GM12891 (cell line): ENCODE results near the gene PDS5A.
"Not testable (repeated sequence)": the region's sequence is repeated elsewhere in the genome, so short reads cannot be mapped to it uniquely, and the experiment has no call there.

ENCODE experiments used
- DNase-seq: peaks from one replicate; pipeline ENCODE4 v3.0.0; 2011; ENCODE audit warnings: low spot score; ENCODE audit not compliant: insufficient read length
- FAIRE-seq: peaks from 2 replicates; lab custom pipeline; 2011; peaks lifted over from hg19 to GRCh38; lab: Jason Lieb, UNC
- PAX5 ChIP-seq: IDR thresholded peaks from 2 replicates; pipeline ENCODE4 v1.6.1; 2011; ENCODE audit warnings: low read length, moderate library complexity, mild to moderate bottlenecking; ENCODE audit not compliant: insufficient read depth, severe bottlenecking
- POLR2A ChIP-seq: IDR thresholded peaks from 2 replicates; pipeline ENCODE4 v1.6.1; 2011; ENCODE audit warnings: low read depth, low read length, control low read depth
- POLR2AphosphoS5 ChIP-seq: IDR thresholded peaks from 2 replicates; pipeline ENCODE4 v1.6.1; 2011; ENCODE audit warnings: low read depth, low read length, control low read depth
- POU2F2 ChIP-seq: IDR thresholded peaks from 2 replicates; pipeline ENCODE4 v1.6.1; 2011; ENCODE audit warnings: low read depth, mild to moderate bottlenecking, control low read depth, low read length, moderate library complexity
- SPI1 ChIP-seq: IDR thresholded peaks from 2 replicates; pipeline ENCODE4 v1.6.1; 2011; ENCODE audit warnings: low read depth, low read length, control low read depth
- TAF1 ChIP-seq: IDR thresholded peaks from 2 replicates; pipeline ENCODE4 v1.6.1; 2011; ENCODE audit warnings: low read depth, low read length, control low read depth

The PDS5A gene

GRCh38 chr4:39855909-39856512, 121.7 kb downstream of the PDS5A start:
- DNase-seq: no peak
- TF ChIP-seq POLR2A (no peak), POLR2AphosphoS5 (no peak), TAF1 (no peak), PAX5 (no peak), SPI1 (no peak), POU2F2 (no peak)
- FAIRE-seq: no peak

DNA sequence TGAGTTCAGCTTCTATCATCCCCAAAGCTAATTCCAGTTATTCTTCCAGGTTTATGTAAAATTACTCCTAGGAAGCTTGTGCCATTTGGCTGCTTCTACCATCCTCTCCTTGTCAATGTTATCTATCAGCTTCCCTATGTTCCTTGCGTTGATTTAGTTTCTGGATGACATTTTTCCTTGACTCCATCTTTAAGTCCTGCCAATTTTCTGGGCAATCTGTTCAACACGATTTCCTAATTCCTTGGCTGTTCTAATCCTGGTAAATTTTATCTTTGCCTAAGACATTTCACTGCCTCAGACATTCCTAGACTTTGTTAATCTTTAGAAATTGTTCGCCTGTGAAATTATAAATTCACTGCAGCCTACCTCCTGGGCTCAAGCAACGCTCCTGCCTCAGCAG, 125.1 kb downstream of the PDS5A start:
- DNase-seq (no peak), FAIRE-seq (no peak)
- TF ChIP-seq TAF1 (no peak), PAX5 (no peak), POLR2A (no peak), SPI1 (no peak), POLR2AphosphoS5 (no peak), POU2F2 (no peak)

- FAIRE-seq: no peak
- no peak for TF ChIP-seq TAF1
- no peak for DNase-seq
Measured at GRCh38 chr4:39850727-39851126, 127.0 kb downstream of the PDS5A start.

GRCh38 chr4:39846705-39847104, 131.0 kb downstream of the PDS5A start:
- DNase-seq (no peak), FAIRE-seq (no peak)
- no peak for TF ChIP-seq PAX5

- TF ChIP-seq POLR2AphosphoS5: no peak
- TF ChIP-seq SPI1: no peak
- TF ChIP-seq TAF1: no peak
- no peak for TF ChIP-seq POLR2A
- TF ChIP-seq POU2F2: no peak
- no peak for TF ChIP-seq PAX5
- DNase-seq (no peak), FAIRE-seq (no peak)
Measured at GRCh38 chr4:39846120-39846519, 131.6 kb downstream of the PDS5A start.

- TF ChIP-seq SPI1 (no peak), POLR2A (no peak), POU2F2 (no peak), POLR2AphosphoS5 (no peak), PAX5 (no peak), TAF1 (no peak)
- DNase-seq: no peak
- no peak for FAIRE-seq
Measured at GRCh38 chr4:39841894-39842293, 135.8 kb downstream of the PDS5A start.

DNA sequence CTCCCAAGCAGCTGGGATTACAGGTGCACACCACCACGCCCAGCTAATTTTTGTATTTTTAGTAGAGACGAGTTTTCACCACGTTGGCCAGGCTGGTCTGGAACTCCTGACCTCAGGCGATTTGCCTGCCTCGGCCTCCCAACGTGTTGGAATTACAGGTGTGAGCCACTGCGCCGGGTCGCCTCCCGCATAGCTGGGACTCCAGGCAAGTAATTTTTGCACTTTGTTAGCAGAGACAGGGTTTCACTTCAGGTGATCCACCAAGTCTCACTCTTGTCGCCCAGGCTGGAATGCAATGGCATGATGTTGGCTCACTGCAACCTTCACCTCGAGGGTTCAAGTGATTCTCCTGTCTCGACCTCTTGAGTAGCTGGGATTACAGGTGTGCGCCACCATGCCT, 137.2 kb downstream of the PDS5A start:
- not testable (repeated sequence) for DNase-seq
- FAIRE-seq: peak; percentile 41

- FAIRE-seq (no peak), DNase-seq (no peak)
- TF ChIP-seq POLR2AphosphoS5 (no peak), POLR2A (no peak), TAF1 (no peak), PAX5 (no peak), SPI1 (no peak), POU2F2 (no peak)
Measured at GRCh38 chr4:39840027-39840426, 137.7 kb downstream of the PDS5A start.

GRCh38 chr4:39838431-39838830, 139.3 kb downstream of the PDS5A start:
- FAIRE-seq, DNase-seq: not testable (repeated sequence)

DNA sequence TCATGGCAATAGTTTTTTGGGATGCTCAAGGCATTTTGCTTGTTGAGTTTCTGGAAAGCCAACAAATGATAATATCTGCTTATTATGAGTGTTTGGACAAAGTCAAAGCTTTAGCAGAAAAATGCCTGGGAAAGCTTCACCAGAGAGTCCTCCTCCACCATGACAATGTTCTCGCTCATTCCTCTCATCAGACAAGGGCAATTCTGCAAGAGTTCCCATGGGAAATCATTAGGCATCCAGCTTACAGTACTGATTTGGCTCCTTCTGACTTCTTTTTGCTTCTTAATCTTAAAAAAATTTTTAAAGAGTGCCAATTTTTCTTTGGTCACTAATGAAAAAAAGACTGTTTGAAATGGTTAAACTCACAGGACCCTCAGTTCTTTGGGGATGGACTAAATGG, 143.4 kb downstream of the PDS5A start:
- TF ChIP-seq SPI1: no peak
- TF ChIP-seq POLR2A: no peak
- TF ChIP-seq PAX5: no peak
- no peak for TF ChIP-seq POLR2AphosphoS5
- TF ChIP-seq TAF1: no peak
- TF ChIP-seq POU2F2: no peak
- DNase-seq: no peak
- FAIRE-seq: no peak

DNA sequence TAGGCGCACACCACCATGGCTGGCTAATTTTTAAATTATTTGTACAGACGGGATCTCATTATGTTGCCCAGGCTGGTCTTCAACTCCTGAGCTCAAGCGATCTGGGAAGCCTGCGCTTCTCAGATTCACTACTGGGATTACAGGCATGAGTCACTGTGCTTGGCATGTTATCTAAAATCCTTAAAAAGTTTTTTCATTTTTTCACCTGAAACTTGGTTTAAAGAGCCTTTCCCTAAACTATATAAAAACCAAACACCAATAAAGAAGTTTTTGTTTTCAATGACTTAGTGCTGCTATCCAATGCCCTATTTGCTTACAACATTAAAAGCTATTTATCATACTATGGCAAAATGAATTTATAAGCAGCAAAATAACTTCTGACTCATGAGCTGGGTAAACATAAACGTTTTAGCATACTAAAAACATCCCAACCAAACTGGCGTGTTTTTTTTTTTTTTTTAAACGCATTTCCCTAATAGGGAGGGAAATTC, 151.9 kb downstream of the PDS5A start:
- TF ChIP-seq POLR2A: no peak
- TF ChIP-seq SPI1: no peak
- no peak for TF ChIP-seq PAX5
- TF ChIP-seq POU2F2: no peak
- no peak for TF ChIP-seq TAF1
- TF ChIP-seq POLR2AphosphoS5: no peak
- FAIRE-seq (no peak), DNase-seq (no peak)
